DMS 273 (cell line): ENCODE results near the gene NCAM1.

Experiments
- DNase-seq: peaks from one replicate; lab custom pipeline; 2025; ENCODE audit not compliant: unreplicated experiment; lab: John Stamatoyannopoulos, UW

The NCAM1 gene

DNA sequence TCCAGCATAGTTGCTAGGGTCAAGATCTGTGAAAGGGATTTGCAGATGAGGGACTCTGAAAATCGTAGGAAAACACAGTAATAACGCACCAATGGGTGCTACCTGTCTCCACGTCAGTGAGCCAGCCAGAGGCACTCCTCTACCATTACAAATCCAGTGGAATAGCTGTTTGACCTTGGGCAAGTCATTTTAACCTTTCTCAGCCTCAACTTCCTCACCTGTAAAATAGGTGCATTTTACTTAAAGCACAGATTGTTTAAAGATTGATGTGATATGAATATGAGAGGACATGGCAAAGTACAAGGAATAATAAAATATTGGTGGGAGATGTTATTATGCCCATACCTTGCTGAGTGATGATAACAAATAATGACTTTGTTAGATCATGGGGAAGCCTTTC is 205.1 kb downstream of the NCAM1 start:
- no peak for DNase-seq

- DNase-seq: peak; percentile 5
Observed at GRCh38 chr11:113167599-113167998, 206.4 kb downstream of the NCAM1 start.

- DNase-seq: peak; percentile 9
Observed at GRCh38 chr11:113168354-113169342, 207.4 kb downstream of the NCAM1 start.

DNA sequence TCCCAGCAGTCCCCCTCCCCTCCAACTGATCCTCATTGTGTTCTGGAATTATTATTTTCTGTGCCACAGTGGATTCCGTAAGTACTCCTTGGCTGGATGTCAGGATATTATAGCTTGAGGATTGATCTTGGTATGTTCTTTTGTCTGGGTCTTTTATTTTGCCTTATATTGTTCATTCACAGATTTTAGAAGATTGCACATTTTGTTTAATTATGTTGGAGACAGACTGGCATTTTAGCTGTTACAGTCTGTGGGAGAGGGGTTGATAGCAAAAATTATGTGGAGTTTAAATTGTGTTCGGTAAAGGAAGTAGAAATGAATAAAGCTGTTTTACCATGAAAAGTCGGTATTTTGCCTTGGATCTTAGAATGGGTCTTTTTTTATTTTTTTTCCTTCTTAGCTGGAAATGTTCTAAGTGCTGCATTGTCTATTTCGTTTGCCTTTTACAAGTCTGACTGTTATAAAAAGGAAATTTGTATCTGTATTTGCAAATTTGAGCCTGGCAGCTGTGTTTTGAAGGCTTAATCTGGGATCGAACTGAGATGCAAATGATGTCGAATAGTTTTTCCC is 211.2 kb downstream of the NCAM1 start:
- no peak for DNase-seq

DNA sequence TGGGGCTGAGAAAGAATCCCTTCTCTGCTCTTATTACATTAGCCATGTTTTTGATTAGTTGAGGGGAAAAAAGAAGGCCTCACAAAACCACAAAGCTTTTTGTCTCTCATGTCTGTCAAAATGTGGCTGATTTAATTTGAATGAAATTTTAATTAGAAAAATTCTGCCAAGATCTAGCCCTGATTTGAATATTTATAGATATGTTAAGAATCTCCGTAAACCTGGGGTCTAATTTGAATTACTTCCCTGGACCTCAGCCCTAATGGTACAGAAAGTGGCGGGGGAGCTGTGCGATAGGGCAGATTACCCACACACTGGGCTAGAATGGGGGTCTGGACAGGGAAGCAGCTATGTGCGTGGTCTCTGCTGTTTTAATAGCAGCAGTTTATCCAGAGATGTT is 211.9 kb downstream of the NCAM1 start:
- no peak for DNase-seq

DNA sequence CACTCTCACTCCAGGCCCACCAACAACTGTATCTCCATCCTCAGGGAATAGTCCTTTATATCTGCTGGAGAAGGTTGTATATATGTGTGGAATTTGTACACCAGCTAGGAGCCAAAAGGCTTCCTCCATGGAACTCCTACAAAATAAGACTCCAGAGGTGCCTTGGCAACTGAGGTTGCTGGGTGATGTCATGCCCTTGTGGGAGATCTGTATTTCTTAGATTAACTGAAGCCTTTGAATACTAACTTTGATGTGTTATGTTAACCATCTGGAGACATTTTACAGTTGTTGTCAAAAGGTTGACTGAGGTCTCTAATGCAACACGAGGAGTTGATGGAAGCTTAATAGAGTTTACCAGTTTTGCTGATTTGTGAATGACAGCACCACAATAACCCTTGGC is 213.7 kb downstream of the NCAM1 start:
- peak; percentile 75 for DNase-seq

DNA sequence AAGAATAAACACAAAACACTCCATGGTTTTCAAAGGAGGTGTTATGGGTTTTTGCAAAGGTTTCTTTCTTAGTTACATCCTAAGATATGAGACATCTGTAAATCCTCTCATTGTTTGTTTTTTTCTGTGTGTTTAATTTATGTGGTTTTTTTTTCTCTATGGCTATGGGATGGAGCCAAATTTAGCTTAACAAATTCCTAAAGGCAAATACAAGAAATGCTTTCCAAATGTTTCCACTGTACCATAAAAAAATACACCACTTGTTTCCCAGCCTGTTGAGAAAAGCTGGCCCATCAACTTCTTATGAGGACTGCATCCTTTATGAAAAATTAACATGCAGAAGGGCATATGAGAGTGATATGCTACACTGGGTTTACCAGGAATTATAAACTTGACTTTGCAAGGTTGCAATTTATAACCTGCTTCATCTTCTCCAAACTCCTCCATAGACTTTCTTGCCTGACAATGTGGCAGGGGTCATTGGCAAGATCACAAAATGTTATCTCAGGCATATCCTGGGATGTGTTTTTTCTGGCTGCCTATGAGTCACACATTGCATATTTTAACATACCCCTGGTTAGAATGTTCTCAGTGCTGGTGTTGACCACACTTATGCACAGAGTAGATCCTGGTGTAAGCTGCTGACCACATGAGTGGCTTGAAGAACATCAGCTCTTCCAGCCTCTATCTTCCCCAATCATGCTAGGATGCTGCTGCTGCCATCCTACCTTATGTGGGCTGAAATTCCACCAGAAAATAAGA is 215.6 kb downstream of the NCAM1 start:
- DNase-seq: peak; percentile 10

DNA sequence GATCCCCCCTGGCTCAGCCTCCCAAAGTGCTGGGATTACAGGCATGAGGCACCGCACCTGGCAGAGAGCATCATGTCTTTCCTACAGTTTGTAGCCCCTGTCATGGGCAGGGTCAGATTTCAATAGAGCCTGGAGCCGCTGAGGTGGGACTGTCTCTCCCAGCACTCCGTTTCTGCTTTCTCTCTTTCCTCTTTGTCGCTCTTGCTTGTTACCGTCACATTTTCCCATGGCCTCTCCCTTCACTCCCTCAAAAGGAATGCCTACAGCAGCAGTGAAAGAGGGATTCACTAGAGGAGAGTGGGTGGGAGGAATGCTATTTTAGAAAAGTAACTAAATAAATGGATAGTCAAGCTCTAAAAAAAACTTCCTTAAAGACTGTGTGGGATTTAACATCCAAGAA is 216.5 kb downstream of the NCAM1 start:
- no peak for DNase-seq

DNA sequence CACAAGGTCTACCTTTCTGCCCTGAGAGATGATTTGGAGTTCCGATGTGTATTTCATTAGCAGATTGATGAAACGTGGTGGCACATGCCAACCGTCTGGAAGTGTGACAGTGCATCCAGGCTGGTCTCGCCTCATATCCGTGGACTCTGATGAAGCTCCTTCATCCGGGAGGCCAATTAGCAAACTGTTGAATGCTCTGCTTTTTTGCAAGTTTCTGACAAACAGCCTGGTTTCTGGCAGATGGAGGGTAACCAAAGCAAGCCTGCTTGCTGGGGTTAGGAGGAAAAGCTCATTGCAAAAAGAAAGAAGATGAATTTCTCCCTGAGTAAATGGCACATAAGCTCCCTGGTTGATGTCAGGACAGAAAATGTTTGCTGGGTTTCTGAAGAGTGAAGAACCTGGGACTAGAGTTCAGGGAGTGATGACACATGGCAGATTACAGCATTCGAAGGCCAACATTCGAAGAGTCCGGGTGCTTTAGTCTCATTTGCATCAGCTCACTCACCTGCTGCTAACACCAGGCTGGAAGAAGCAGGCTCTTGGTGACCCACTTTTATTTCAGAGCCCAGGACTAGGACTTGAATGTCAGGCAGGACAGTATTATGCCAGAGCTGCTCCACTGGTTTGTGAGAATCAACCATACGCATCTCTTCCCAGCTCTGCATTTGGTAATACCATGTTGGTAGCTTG is 217.3 kb downstream of the NCAM1 start:
- peak; percentile 26 for DNase-seq

DNA sequence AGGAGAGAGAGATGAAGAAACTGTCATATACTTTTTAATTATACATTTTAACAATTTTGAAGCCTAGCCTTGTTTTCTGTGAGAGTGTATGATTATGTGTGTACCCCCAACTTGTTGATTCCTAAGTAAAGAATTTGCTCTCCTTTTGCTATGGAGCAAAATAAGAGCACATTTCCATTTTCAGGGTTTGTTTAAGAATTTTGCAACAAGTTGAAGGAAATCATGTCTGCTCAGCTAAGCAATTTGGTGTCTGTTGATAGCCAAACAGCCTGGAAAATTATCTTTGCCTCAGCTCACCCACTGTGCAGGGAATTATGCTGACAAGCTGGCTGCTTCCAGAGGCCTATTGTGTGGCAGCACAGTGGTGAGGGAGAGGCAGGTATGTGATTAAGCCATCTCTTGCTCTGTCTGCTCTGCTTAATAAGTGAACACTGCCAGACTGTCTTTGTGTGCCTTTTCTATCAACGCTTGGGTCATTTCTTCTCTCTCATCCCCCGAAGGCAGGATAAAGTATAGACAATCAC is 218.0 kb downstream of the NCAM1 start:
- peak; percentile 50 for DNase-seq

DNA sequence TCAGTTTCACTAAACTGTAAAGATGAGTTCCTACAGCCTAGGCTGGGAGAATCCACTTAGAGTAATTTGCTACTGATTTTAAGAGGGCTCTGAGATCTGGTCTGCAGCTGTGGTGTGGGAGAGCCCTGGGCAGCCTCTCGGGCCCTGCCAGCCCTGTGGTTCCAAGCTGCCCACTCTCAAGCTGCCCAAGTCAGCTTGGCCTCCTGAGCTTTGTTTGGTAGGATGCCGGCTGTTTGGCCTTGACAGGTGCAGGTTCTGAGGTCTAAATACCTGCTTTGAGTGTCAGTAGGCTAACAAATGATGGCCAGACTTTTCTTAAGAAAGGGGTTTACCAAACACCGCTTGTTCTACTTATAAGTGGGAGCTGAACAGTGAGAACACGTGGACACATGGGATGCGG is 219.9 kb downstream of the NCAM1 start:
- no peak for DNase-seq

DNA sequence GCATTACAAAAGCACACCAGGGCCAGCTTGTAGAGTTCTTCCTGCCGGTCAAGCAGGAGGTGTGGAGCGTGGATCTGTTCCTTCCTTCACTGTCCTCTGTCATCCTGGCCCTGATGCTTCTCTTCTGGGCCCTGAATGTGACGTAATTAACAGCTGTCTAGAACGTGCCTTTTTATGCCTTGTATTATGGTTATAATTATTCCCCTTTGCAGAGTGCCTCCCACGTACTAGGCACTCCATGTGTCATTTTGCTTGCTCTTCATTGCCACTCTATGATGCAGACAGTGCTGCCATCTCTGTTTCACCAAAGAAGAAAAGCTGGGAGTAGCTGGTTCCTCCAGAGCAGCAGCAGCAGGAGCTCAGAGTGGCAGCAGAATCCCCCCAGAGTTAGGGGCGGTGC is 221.1 kb downstream of the NCAM1 start:
- no peak for DNase-seq

GRCh38 chr11:113184498-113184897 is 223.3 kb downstream of the NCAM1 start:
- no peak for DNase-seq

- no peak for DNase-seq
Observed at GRCh38 chr11:113188371-113188834, 227.2 kb downstream of the NCAM1 start.

GRCh38 chr11:113189909-113190667 is 228.9 kb downstream of the NCAM1 start:
- DNase-seq: peak; percentile 85

DNA sequence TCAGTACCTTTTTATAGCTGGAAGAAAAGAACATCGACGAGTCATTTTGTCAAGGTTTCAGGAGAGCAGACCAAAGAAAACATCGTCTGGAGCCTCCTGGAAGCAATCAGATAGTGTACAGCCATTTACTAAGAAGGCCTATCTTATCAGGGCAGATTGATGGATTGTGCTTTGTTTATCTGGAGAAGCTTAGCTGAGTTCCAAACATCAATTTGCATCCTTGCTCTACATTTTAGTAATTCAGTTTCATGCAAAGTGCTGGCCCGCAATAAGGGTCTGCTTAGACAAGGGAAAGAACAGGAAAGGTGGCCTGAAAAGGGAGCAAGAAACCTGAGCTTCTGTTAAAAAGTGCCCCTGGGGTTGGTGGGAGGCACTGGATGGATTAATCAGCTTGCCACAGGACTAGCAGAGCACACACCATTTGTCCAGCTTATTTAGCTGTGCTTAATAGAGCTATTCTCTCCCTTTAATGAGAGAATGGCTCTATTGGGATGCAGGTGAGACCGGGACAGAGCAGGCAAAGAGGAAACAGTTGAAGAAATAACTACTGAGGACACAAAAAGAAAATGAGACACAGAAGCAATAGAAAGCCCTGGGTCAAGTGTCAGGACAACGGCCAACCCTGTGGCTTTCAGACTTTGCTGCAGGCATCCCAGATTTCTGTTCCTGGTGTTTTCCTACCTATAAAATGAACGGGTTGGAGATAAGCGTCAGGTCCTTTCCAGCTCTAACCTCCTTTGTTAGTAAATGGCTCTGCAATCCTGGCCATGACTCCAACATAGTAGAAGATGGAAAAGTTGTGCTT is 231.1 kb downstream of the NCAM1 start:
- no peak for DNase-seq

DNA sequence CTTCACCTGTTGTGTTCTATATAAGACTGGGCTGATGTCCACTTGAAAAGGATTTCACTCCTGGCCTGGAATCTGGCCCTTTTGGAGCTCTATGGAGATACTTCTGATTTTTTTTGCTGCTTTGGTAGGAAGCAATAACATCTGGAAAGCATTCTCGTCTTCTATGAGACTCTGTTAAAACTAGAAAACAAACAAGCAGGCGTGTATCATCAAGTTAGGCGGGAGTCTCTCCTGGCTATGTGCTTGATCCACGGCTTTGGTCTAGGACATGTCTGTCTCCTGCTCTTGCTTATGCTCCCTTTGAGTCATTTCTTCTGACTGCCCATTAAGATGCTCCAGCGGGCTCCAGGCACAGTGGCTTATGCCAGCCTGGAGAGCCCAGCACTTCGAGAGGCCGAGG is 231.8 kb downstream of the NCAM1 start:
- DNase-seq: no peak

DNA sequence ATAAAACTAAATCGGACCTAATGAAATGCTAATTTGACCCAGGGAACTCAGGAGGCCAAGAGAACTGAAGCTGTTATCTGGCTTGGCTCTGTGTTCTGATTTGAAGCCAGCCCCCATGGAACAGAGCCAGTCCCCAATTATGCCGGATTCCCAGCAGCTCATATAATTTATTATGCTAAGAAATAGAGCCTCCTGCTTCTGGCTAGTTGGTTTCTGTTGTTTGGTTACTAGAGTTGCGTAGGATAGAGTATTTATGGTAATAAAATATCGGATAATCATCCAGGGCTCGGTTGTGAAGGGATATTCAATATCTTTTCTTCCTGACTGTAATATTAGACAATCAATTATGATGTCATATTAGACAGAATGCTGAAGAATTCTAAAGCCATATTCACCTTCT is 232.7 kb downstream of the NCAM1 start:
- DNase-seq: peak; percentile 73

DNA sequence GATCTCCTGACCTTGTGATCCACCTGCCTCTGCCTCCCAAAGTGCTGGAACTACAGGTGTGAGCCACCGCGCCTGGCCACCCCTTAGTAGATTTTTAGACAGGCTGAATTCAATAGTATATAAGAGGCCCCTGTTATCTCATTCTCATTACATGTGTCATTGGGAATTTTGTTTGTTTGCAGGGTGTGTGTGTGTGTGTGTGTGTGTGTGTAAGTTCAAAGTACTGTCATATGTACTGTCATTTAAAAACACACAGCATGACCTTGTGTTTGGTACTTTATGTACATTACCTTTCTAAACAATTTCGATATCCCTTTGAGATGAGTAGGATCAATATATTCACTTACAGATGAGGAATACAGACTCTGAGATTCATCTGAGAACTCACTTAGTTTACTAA is 234.5 kb downstream of the NCAM1 start:
- no peak for DNase-seq
